Lower leg skin (tissue), 4 donors: ENCODE measurements around the gene ST6GALNAC2. TPM values are rescaled to one million over a fixed set of nuclear protein-coding genes. Genes with fewer than 3 reads are reported as not detected.
A peak's percentile ranks its signal among the peaks of the same experiment; 100 is the strongest.

Experiments used
- DNase-seq, 2 donors: peaks; one replicate each; pipeline ENCODE4 v3.0.0-alpha.2; 2019; ENCODE audit warnings: low spot score in 2 of 2
- H3K4me3 ChIP-seq: fragments of 200-600 bp; sonication (generic); 2 replicates; pipeline ENCODE4 v1.5.1; 2017; ENCODE audit warnings: mild to moderate bottlenecking, low read depth; ENCODE audit not compliant: poor library complexity, severe bottlenecking
- CTCF ChIP-seq, 3 donors: fragments of 450-650 bp; IDR thresholded peaks; one replicate each; pipeline ENCODE4 v1.5.1; 2016; ENCODE audit warnings: antibody characterized with exemption in 3 of 3, mild to moderate bottlenecking in 3 of 3, moderate library complexity in 2 of 3
- POLR2A ChIP-seq, 2 donors: fragments of 450-650 bp; IDR thresholded peaks; one replicate each; pipeline ENCODE4 v1.6.1; 2016 to 2017; ENCODE audit warnings: antibody characterized with exemption in 2 of 2, mild to moderate bottlenecking in 1 of 2, moderate library complexity in 1 of 2
- WGBS, 2 donors: methylation state at CpG; one replicate each; pipeline ENCODE4 v1.1.5; 2018; 5-methylcytosine and 5-hydroxymethylcytosine counted together
- intact Hi-C: fragments of 100-400 bp; cut with DNase I; formaldehyde crosslinking; loops from one replicate; pipeline ENCODE4 v1.15.0; 2023; ENCODE audit warnings: low total_unique reads
- total RNA-seq, 4 donors: library from RNA; depleted of rRNA; stranded (reverse); fragments of >200 nt; gene quantifications; one replicate each; pipeline ENCODE4 v1.1.0, GENCODE V29; 2016

ST6GALNAC2 gene
- total RNA-seq, 4 donors from 2014 or later: 64.8 to 101 (median 76.5) TPM

DNA sequence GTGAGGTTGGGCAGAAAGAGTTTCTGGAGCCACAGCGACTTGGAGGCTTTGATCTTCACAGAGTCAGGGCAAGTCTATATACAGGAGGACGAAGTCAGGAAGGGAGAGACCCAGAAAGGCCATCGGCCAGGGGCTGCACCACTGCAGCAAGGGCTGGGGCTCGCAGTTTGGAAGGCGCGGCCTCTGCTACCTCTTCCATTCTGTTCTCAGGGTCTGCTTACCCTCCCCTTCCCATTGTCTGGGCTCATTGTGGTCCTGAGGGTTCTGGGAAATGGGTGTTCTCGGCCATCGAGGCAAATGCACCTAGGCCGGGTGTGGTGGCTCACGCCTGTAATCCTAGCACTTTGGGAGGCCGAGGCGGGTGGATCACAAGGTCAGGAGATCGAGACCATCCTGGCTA is 41.9 kb upstream of the ST6GALNAC2 start:
- intact Hi-C loops: no loop called here
- TF ChIP-seq CTCF (IDR thresholded peaks at IDR 0.05): no peak
- no peak for TF ChIP-seq POLR2A (IDR thresholded peaks at IDR 0.05)
- H3K4me3 ChIP-seq: no peak overlapping the region
- WGBS, 2 donors: 93 to 96% methylated on average over 10 to 13 of the region's 13 CpGs
- peak in 1 of 2 donors; percentile 70 for DNase-seq

GRCh38 chr17:76626442-76626841 is 40.8 kb upstream of the ST6GALNAC2 start:
- WGBS, 2 donors: 70 to 74% methylated on average over 11 of the region's 11 CpGs
- no peak for TF ChIP-seq CTCF (IDR thresholded peaks at IDR 0.05)
- no peak for TF ChIP-seq POLR2A (IDR thresholded peaks at IDR 0.05)
- intact Hi-C loops: no loop called here

GRCh38 chr17:76625496-76625895 is 39.8 kb upstream of the ST6GALNAC2 start:
- intact Hi-C loops: no loop called here
- peak in 1 of 2 donors; percentile 64 for DNase-seq
- 71 to 90% methylated on average over 4 to 6 of the region's 6 CpGs for WGBS, 2 donors
- TF ChIP-seq CTCF (IDR thresholded peaks at IDR 0.05) (no peak), POLR2A (IDR thresholded peaks at IDR 0.05) (no peak)
- no peak overlapping the region for H3K4me3 ChIP-seq

More at GRCh38 chr17:76626442-76626841, 40.8 kb upstream of the ST6GALNAC2 start:
- H3K4me3 ChIP-seq: no peak overlapping the region
- peak in 1 of 2 donors; percentile 80 for DNase-seq

DNA sequence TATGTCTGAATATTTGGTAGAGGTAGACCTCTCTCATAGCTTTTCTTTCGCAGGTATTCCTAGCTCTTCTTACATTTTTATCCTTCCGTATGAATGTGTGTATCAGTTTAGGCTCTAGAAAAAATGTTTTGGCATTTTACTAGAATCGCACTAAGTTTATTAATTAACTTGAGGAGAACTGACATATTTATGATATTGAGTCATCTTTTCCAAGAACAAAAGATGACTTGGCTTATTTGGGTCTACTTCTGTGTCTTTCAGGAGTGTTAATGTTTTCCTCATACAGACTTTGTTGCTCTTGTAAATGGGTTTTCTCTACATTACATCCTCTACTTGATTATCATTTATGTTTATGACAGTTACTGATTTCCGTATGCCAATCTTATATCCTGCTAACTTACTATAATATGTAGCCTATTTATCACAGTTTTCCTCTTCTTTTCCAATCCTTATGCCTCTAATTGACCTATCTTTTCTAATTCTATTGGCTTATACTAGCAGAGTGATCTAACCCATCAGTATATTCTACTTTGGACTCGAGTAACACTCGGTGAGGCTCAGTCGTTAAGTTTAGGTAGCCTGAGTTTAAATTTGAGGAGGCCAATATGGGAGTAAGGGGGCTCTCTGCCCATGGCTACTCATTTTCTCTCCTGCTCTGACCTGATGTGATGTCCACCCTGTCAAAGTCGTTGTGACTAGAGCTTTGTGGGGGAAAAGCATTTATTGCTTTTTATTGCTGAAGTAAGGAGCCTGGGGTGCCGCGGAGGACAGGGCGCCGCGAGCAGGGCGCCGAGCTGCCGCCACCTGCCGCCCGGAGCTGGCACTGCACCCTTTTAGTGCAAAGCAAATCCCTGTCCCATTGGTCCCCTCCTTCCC is 37.8 kb upstream of the ST6GALNAC2 start:
- no peak overlapping the region for H3K4me3 ChIP-seq
- TF ChIP-seq CTCF (IDR thresholded peaks at IDR 0.05) (peak in 1 of 3 donors; percentile 67), POLR2A (IDR thresholded peaks at IDR 0.05) (no peak)
- peak; percentile 52 to 94 for DNase-seq
- intact Hi-C loops: loop anchor here (5.0 kb wide), 1 partner anchor 61 kb away; no protein-coding TSS in a partner anchor
- 18 to 21% methylated on average over 18 of the region's 18 CpGs for WGBS, 2 donors

GRCh38 chr17:76617838-76618237 is 32.2 kb upstream of the ST6GALNAC2 start:
- DNase-seq: no peak
- intact Hi-C loops: no loop called here
- 77 to 81% methylated on average over 2 of the region's 2 CpGs for WGBS, 2 donors
- no peak overlapping the region for H3K4me3 ChIP-seq
- TF ChIP-seq POLR2A (IDR thresholded peaks at IDR 0.05): no peak
- no peak for TF ChIP-seq CTCF (IDR thresholded peaks at IDR 0.05)
